IMR-90 (cell line): ENCODE measurements around the gene LRRC4C. TPM values are rescaled to one million over a fixed set of nuclear protein-coding genes. Genes with fewer than 3 reads are reported as not detected.

ENCODE experiments used
- ATAC-seq: fragments of 200-7000 bp; cut with Tn5 transposase; 2 replicates; pipeline ENCODE4 v1.9.1; 2020; ENCODE audit warnings: low read depth, mild to moderate bottlenecking, moderate library complexity
- BruUV-seq: library from RNA; stranded (reverse); fragments of 400-500 nt; replicated peaks from 2 replicates; lab custom pipeline; 2021; lab: Mats Ljungman, UMichigan
- CTCF ChIA-PET: fragments of 300-600 bp; formaldehyde crosslinking; extraction: SDS; loops from one replicate; lab custom pipeline; 2021; ENCODE audit warnings: antibody characterized with exemption; lab: Yijun Ruan, JAX
- POLR2A ChIA-PET: fragments of 300-600 bp; sonication (Branson Sonifier 250); formaldehyde crosslinking; loops from one replicate; lab custom pipeline; 2022; ENCODE audit warnings: antibody characterized with exemption; ENCODE audit not compliant: unreplicated experiment; lab: Charles Lee
- DNase-seq: peaks from one replicate; pipeline ENCODE4 v3.0.0; 2013
- H2AFZ ChIP-seq: replicated peaks from 2 replicates; pipeline ENCODE3; 2013; ENCODE audit warnings: low read length, mild to moderate bottlenecking; ENCODE audit not compliant: poor library complexity
- H2AK5ac ChIP-seq: 2 replicates; pipeline ENCODE4 v1.6.1; 2013; ENCODE audit warnings: low read depth, low read length, inconsistent platforms
- H2AK9ac ChIP-seq: replicated peaks from 2 replicates; pipeline ENCODE3; 2013; ENCODE audit warnings: mild to moderate bottlenecking, low read depth, low read length, moderate library complexity; ENCODE audit not compliant: poor library complexity
- H2BK120ac ChIP-seq: 2 replicates; pipeline ENCODE4 v1.6.1; 2013; ENCODE audit warnings: low read depth, low read length, inconsistent platforms
- H2BK15ac ChIP-seq: 3 replicates; pipeline ENCODE4 v1.6.1; 2013; ENCODE audit warnings: low read depth, low read length, inconsistent platforms
- H2BK20ac ChIP-seq: 2 replicates; pipeline ENCODE4 v1.6.1; 2013; ENCODE audit warnings: low read depth, mild to moderate bottlenecking, inconsistent platforms, low read length, moderate library complexity
- H2BK5ac ChIP-seq: 2 replicates; pipeline ENCODE4 v1.6.1; 2013; ENCODE audit warnings: mild to moderate bottlenecking, low read depth, low read length, inconsistent platforms; ENCODE audit not compliant: poor library complexity, severe bottlenecking
- H3K14ac ChIP-seq: replicated peaks from 2 replicates; pipeline ENCODE4 v1.6.1; 2013; ENCODE audit warnings: low read depth, low read length, inconsistent platforms
- H3K18ac ChIP-seq: 2 replicates; pipeline ENCODE4 v1.6.1; 2013; ENCODE audit warnings: low read depth, low read length, control low read depth
- H3K23ac ChIP-seq: 2 replicates; pipeline ENCODE4 v1.6.1; 2013; ENCODE audit warnings: low read depth, low read length, inconsistent platforms
- H3K27ac ChIP-seq: 2 replicates; pipeline ENCODE4 v1.5.1; 2013; ENCODE audit warnings: mild to moderate bottlenecking, control low read depth, low read length; ENCODE audit not compliant: insufficient read depth
- H3K27me3 ChIP-seq: 2 replicates; pipeline ENCODE4 v1.6.1; 2013; ENCODE audit warnings: low read length; ENCODE audit not compliant: control insufficient read depth, insufficient read depth
- H3K36me3 ChIP-seq: 2 replicates; pipeline ENCODE4 v1.6.1; 2013; ENCODE audit warnings: low read length, mixed read lengths; ENCODE audit not compliant: control insufficient read depth, insufficient read depth
- H3K4ac ChIP-seq: 2 replicates; pipeline ENCODE4 v1.6.1; 2013; ENCODE audit warnings: low read depth, low read length, inconsistent platforms
- H3K4me1 ChIP-seq: 2 replicates; pipeline ENCODE4 v1.6.1; 2013; ENCODE audit warnings: low read length, mixed read lengths; ENCODE audit not compliant: control insufficient read depth, insufficient read depth
- H3K4me2 ChIP-seq: 2 replicates; pipeline ENCODE4 v1.6.1; 2013; ENCODE audit warnings: low read depth, mild to moderate bottlenecking, control low read depth, low read length, moderate library complexity
- H3K4me3 ChIP-seq: 2 replicates; pipeline ENCODE4 v1.5.1; 2013; ENCODE audit warnings: low read depth, mild to moderate bottlenecking, control low read depth, low read length, moderate library complexity; ENCODE audit not compliant: insufficient read depth
- H3K56ac ChIP-seq: 2 replicates; pipeline ENCODE4 v1.6.1; 2013; ENCODE audit warnings: low read length, inconsistent platforms; ENCODE audit not compliant: insufficient read depth; ENCODE audit errors: extremely low read depth
- H3K79me1 ChIP-seq, 2 experiments: 2 replicates each; pipeline ENCODE4 v1.6.1; 2013; ENCODE audit warnings: low read length in 2 of 2, inconsistent platforms in 1 of 2, low read depth in 1 of 2
- H3K9ac ChIP-seq: 2 replicates; pipeline ENCODE4 v1.6.1; 2013; ENCODE audit warnings: low read depth, low read length, control low read depth
- H3K9me1 ChIP-seq: 2 replicates; pipeline ENCODE4 v1.6.1; 2013; ENCODE audit warnings: low read length, inconsistent platforms; ENCODE audit not compliant: insufficient read depth
- H3K9me3 ChIP-seq: 2 replicates; pipeline ENCODE4 v1.6.1; 2013; ENCODE audit warnings: low read length; ENCODE audit not compliant: control insufficient read depth, insufficient read depth
- H4K20me1 ChIP-seq: 2 replicates; pipeline ENCODE4 v1.6.1; 2013; ENCODE audit warnings: low read length, inconsistent platforms; ENCODE audit not compliant: insufficient read depth
- H4K5ac ChIP-seq: 2 replicates; pipeline ENCODE4 v1.6.1; 2013; ENCODE audit warnings: mild to moderate bottlenecking, low read depth, low read length, control low read depth
- H4K8ac ChIP-seq, 2 experiments: 2 replicates each; pipeline ENCODE4 v1.6.1; 2013; ENCODE audit warnings: low read depth in 2 of 2, low read length in 2 of 2, control low read depth in 1 of 2, inconsistent platforms in 1 of 2
- H4K91ac ChIP-seq: 2 replicates; pipeline ENCODE4 v1.6.1; 2013; ENCODE audit warnings: low read depth, low read length, inconsistent platforms; ENCODE audit not compliant: insufficient read depth
- BHLHE40 ChIP-seq: fragments of 150-350 bp; IDR thresholded peaks from 2 replicates; pipeline ENCODE4 v1.6.1; 2016; ENCODE audit warnings: mild to moderate bottlenecking, low read depth, low read length
- CEBPB ChIP-seq: IDR thresholded peaks from 2 replicates; pipeline ENCODE4 v1.6.1; 2012; ENCODE audit warnings: low read depth, low read length, improper control_type of control experiment
- CHD1 ChIP-seq: IDR thresholded peaks from 2 replicates; pipeline ENCODE4 v1.6.1; 2012; ENCODE audit warnings: low read depth, low read length, improper control_type of control experiment
- CTCF ChIP-seq: conservative IDR thresholded peaks from 2 replicates; pipeline ENCODE4 v1.5.1; 2012; ENCODE audit warnings: mild to moderate bottlenecking, low read depth, low read length, improper control_type of control experiment
- ELK1 ChIP-seq: fragments of 150-350 bp; IDR thresholded peaks from 2 replicates; pipeline ENCODE4 v1.6.1; 2016; ENCODE audit warnings: low read depth, mild to moderate bottlenecking, low read length, moderate library complexity, borderline replicate concordance
- FOS ChIP-seq: fragments of 150-350 bp; IDR thresholded peaks from 2 replicates; pipeline ENCODE4 v1.6.1; 2016; ENCODE audit warnings: low read depth, low read length
- MAZ ChIP-seq: IDR thresholded peaks from 2 replicates; pipeline ENCODE4 v1.6.1; 2012; ENCODE audit warnings: low read depth, mild to moderate bottlenecking, low read length, improper control_type of control experiment, moderate library complexity, borderline replicate concordance
- MXI1 ChIP-seq: IDR thresholded peaks from 2 replicates; pipeline ENCODE4 v1.6.1; 2012; ENCODE audit warnings: low read depth, mild to moderate bottlenecking, low read length, moderate library complexity, borderline replicate concordance
- NFE2L2 ChIP-seq: fragments of 150-350 bp; IDR thresholded peaks from 2 replicates; pipeline ENCODE4 v1.6.1; 2016; ENCODE audit warnings: low read depth, mild to moderate bottlenecking, low read length
- POLR2A ChIP-seq: IDR thresholded peaks from 2 replicates; pipeline ENCODE4 v1.6.1; 2012; ENCODE audit warnings: mild to moderate bottlenecking, low read depth, low read length
- RAD21 ChIP-seq: IDR thresholded peaks from 2 replicates; pipeline ENCODE4 v1.6.1; 2012; ENCODE audit warnings: low read length, improper control_type of control experiment
- RCOR1 ChIP-seq: IDR thresholded peaks from 2 replicates; pipeline ENCODE4 v1.6.1; 2012; ENCODE audit warnings: mild to moderate bottlenecking, low read length, improper control_type of control experiment; ENCODE audit not compliant: insufficient replicate concordance
- RFX5 ChIP-seq: IDR thresholded peaks from 2 replicates; pipeline ENCODE4 v1.8.0; 2012; ENCODE audit warnings: low read depth, mild to moderate bottlenecking, low read length, moderate library complexity
- SMC3 ChIP-seq: fragments of 150-350 bp; IDR thresholded peaks from 2 replicates; pipeline ENCODE4 v1.6.1; 2016; ENCODE audit warnings: low read depth, mild to moderate bottlenecking, antibody characterized with exemption, low read length, moderate library complexity
- dilution Hi-C: fragments of 300-500 bp; cut with HindIII; formaldehyde crosslinking; loops from one replicate; pipeline ENCODE4 v1.14.3; 2018; ENCODE audit warnings: low sequenced_read_pairs; ENCODE audit not compliant: unreplicated experiment
- in situ Hi-C: fragments of 300-500 bp; cut with MboI; formaldehyde crosslinking; loops from 3 replicates; pipeline ENCODE4 v1.14.3; 2019; ENCODE audit warnings: low sequenced_read_pairs, inconsistent platforms, mixed read lengths
- intact Hi-C: fragments of 100-400 bp; cut with micrococcal nuclease; formaldehyde crosslinking; loops from 2 replicates; pipeline ENCODE4 v1.10.0; 2022
- polyA plus RNA-seq, 3 experiments: library from polyadenylated mRNA; depleted of rRNA; stranded (reverse); fragments of >200 nt; gene quantifications; 2 replicates each; pipeline ENCODE4 v1.2.3, GENCODE V29; 2012; ENCODE audit warnings: low replicate concordance in 1 of 3
- total RNA-seq: library from RNA; depleted of rRNA; stranded (reverse); fragments of >200 nt; gene quantifications from 2 replicates; pipeline ENCODE4 v1.2.3, GENCODE V29; 2012

Gene LRRC4C
- total and polyA plus RNA-seq, 2 of the 4 experiments (the other 2 are of a cell fraction): under 0.01 to 0.03 TPM

GRCh38 chr11:41446566-41446965 lies 12.9 kb downstream of the LRRC4C start:
- ChIA-PET POLR2A (no interaction called here), CTCF (no interaction called here)
- no peaks in the 10 kb centered on the region for H3K79me1 ChIP-seq
- no peak for ATAC-seq
- no peaks in the 10 kb centered on the region for H4K20me1 ChIP-seq
- H3K4me1 ChIP-seq: no peaks in the 10 kb centered on the region
- no peak overlapping the region for H3K14ac ChIP-seq
- no peak overlapping the region for H3K4me3 ChIP-seq
- no peak overlapping the region for H2BK15ac ChIP-seq
- no peak for TF ChIP-seq ELK1
- TF ChIP-seq SMC3: no peak
- TF ChIP-seq RAD21: no peak
- no peak for TF ChIP-seq CTCF
- TF ChIP-seq RCOR1: no peak
- no peak for TF ChIP-seq RFX5
- no peak for TF ChIP-seq MAZ
- TF ChIP-seq MXI1: no peak
- no peak for TF ChIP-seq BHLHE40
- TF ChIP-seq CHD1: no peak
- TF ChIP-seq FOS: no peak
- no peak for TF ChIP-seq NFE2L2
- TF ChIP-seq POLR2A: no peak
- TF ChIP-seq CEBPB: no peak
- no peak overlapping the region for H3K23ac ChIP-seq
- H3K4ac ChIP-seq: no peak overlapping the region
- no peak overlapping the region for H2AK9ac ChIP-seq
- no peak overlapping the region for H3K9ac ChIP-seq
- H3K9me1 ChIP-seq: no peaks in the 10 kb centered on the region
- no peak overlapping the region for H4K91ac ChIP-seq
- 0 out of 2 replicates have a peak, but pooled peaks cover 2% of the 10 kb centered on the region for H3K9me3 ChIP-seq
- H2BK120ac ChIP-seq: no peak overlapping the region
- H2BK20ac ChIP-seq: no peak overlapping the region
- H3K4me2 ChIP-seq: no peak overlapping the region
- no peak overlapping the region for H3K27ac ChIP-seq
- no TSS peak for BruUV-seq
- DNase-seq: no peak
- H2AK5ac ChIP-seq: no peak overlapping the region
- no peak overlapping the region for H2AFZ ChIP-seq
- no peaks in the 10 kb centered on the region for H3K36me3 ChIP-seq
- no peaks in the 10 kb centered on the region for H3K27me3 ChIP-seq
- in situ Hi-C loops (no loop called here), intact Hi-C loops (no loop called here), dilution Hi-C loops (no loop called here)
- H3K56ac ChIP-seq: no peak overlapping the region
- no peak overlapping the region for H2BK5ac ChIP-seq
- H4K5ac ChIP-seq: no peak overlapping the region
- H3K18ac ChIP-seq: no peak overlapping the region
- H4K8ac ChIP-seq: no peak overlapping the region
